GM12878 (cell line): Measurements from ENCODE around the gene ODC1. TPM values are rescaled to one million over a fixed set of nuclear protein-coding genes. Genes with fewer than 3 reads are reported as not detected.

ENCODE experiments used
- ATAC-seq: fragments of 200-7000 bp; cut with Tn5 transposase; 3 replicates; pipeline ENCODE4 v1.9.1; 2020; ENCODE audit warnings: mild to moderate bottlenecking, moderate library complexity
- BruUV-seq: library from RNA; stranded (reverse); fragments of 400-500 nt; replicated peaks from 2 replicates; lab custom pipeline; 2021; lab: Mats Ljungman, UMichigan
- CTCF ChIA-PET: fragments of 300-600 bp; sonication (Branson Sonifier 250); formaldehyde crosslinking; extraction: SDS; loops from one replicate; lab custom pipeline; 2021; ENCODE audit warnings: inconsistent platforms; lab: Yijun Ruan, JAX
- POLR2A ChIA-PET: fragments of 350-600 bp; formaldehyde crosslinking; extraction: SDS; loops from one replicate; lab custom pipeline; 2021; ENCODE audit warnings: inconsistent platforms; lab: Charles Lee
- RAD21 ChIA-PET: fragments of 300-600 bp; sonication (Branson Sonifier 250); formaldehyde crosslinking; loops from one replicate; lab custom pipeline; 2023; ENCODE audit warnings: antibody characterized with exemption; ENCODE audit not compliant: unreplicated experiment; lab: Charles Lee
- SMC1A ChIA-PET: fragments of 300-600 bp; sonication (Branson Sonifier 250); formaldehyde crosslinking; loops from one replicate; lab custom pipeline; 2023; ENCODE audit not compliant: unreplicated experiment, uncharacterized antibody; lab: Charles Lee
- DNase-seq: peaks from one replicate; pipeline ENCODE4 v3.0.0-alpha.2; 2011; ENCODE audit warnings: low read depth, low spot score
- FAIRE-seq: peaks from 3 replicates; lab custom pipeline; 2011; peaks lifted over from hg19 to GRCh38; lab: Jason Lieb, UNC
- H2AFZ ChIP-seq: 2 replicates; pipeline ENCODE4 v1.6.0; 2011; ENCODE audit warnings: low read depth, low read length, control low read depth; ENCODE audit not compliant: control insufficient read depth
- H3K27ac ChIP-seq: 2 replicates; pipeline ENCODE4 v1.5.1; 2011; ENCODE audit warnings: control low read depth; ENCODE audit not compliant: control insufficient read depth, insufficient read depth
- H3K27me3 ChIP-seq, 2 experiments: replicated peaks in 1 of 2; 2 replicates each; pipeline versions ENCODE4 v1.6.0 to v1.6.1; 2011; ENCODE audit warnings: low read length in 1 of 2; ENCODE audit not compliant: control insufficient read depth in 2 of 2, insufficient read depth in 2 of 2
- H3K36me3 ChIP-seq, 2 experiments: 2 replicates each; pipeline ENCODE4 v1.5.1; 2011; ENCODE audit warnings: low read length in 1 of 2; ENCODE audit not compliant: control insufficient read depth in 2 of 2, insufficient read depth in 2 of 2
- H3K4me1 ChIP-seq: 2 replicates; pipeline ENCODE4 v1.6.1; 2011; ENCODE audit warnings: mild to moderate bottlenecking, low read length, moderate library complexity, mixed read lengths; ENCODE audit not compliant: control insufficient read depth, insufficient read depth
- H3K4me2 ChIP-seq: 2 replicates; pipeline ENCODE4 v1.6.0; 2011; ENCODE audit warnings: control low read depth; ENCODE audit not compliant: control insufficient read depth, insufficient read depth
- H3K4me3 ChIP-seq: fragments of 200-600 bp; sonication (generic); 2 replicates; pipeline ENCODE4 v1.5.1; 2016
- H3K79me2 ChIP-seq: 2 replicates; pipeline ENCODE4 v1.6.0; 2011; ENCODE audit warnings: low read length; ENCODE audit not compliant: control insufficient read depth, insufficient read depth
- H3K9ac ChIP-seq: 2 replicates; pipeline ENCODE4 v1.8.0; 2011; ENCODE audit warnings: low read length, control low read depth, mixed read lengths; ENCODE audit not compliant: control insufficient read depth, insufficient read depth
- H3K9me3 ChIP-seq: replicated peaks from 3 replicates; pipeline ENCODE4 v1.5.1; 2011; ENCODE audit warnings: mild to moderate bottlenecking, low read length; ENCODE audit not compliant: control insufficient read depth, insufficient read depth
- H4K20me1 ChIP-seq: 2 replicates; pipeline ENCODE4 v1.6.0; 2011; ENCODE audit not compliant: control insufficient read depth, insufficient read depth
- MYC ChIP-seq: IDR thresholded peaks from 2 replicates; pipeline ENCODE4 v1.6.1; 2011; ENCODE audit warnings: mild to moderate bottlenecking, low read length, moderate library complexity, inconsistent platforms; ENCODE audit not compliant: insufficient read depth, insufficient replicate concordance, insufficient read length, severe bottlenecking
- RBBP5 ChIP-seq: fragments of 200-600 bp; sonication (generic); conservative IDR thresholded peaks from 2 replicates; pipeline ENCODE4 v1.6.1; 2016
- SREBF1 ChIP-seq: IDR thresholded peaks from 2 replicates; pipeline ENCODE4 v1.6.1; 2012; ENCODE audit warnings: mild to moderate bottlenecking, low read length
- WGBS: methylation state at CpG from one replicate; pipeline ENCODE4 v1.1.6; 2016; ENCODE audit warnings: low lambda C conversion rate; ENCODE audit not compliant: insufficient replicate concordance, insufficient coverage; ENCODE audit errors: missing lambda C conversion rate; 5-methylcytosine and 5-hydroxymethylcytosine counted together
- in situ Hi-C: fragments of 300-500 bp; cut with MboI; formaldehyde crosslinking; loops from 9 replicates; pipeline ENCODE4 v1.14.3; 2018; ENCODE audit warnings: mixed read lengths
- intact Hi-C: fragments of 100-400 bp; cut with micrococcal nuclease; formaldehyde crosslinking; loops from one replicate; pipeline ENCODE4 v1.14.2; 2022; ENCODE audit not compliant: unreplicated experiment
- polyA plus RNA-seq, 11 experiments: library from polyadenylated mRNA; depleted of rRNA in 4 of 11; unstranded in 6 of 11; stranded (reverse) in 5 of 11; fragments of >200 nt; fragmentation: Nextera tagmentation in 4 of 11; fragmentation: Illumina TruSeq in 1 of 11; extraction: Ambion mirVana in 4 of 11; extraction: Trizol in 1 of 11; gene quantifications; 1 replicate in 1 of 11; 2 replicates in 10 of 11; pipeline versions ENCODE4 v1.2.1 to v1.2.3, GENCODE V29; 2011 to 2016; ENCODE audit warnings: inconsistent platforms in 2 of 11, missing spikeins in 2 of 11, low read depth in 1 of 11
- total RNA-seq, 4 experiments: library from RNA; depleted of rRNA in 3 of 4; stranded (reverse); fragments of >200 nt in 3 of 4; fragmentation: Illumina TruSeq in 1 of 4; extraction: Trizol in 1 of 4; gene quantifications; 2 replicates each; pipeline versions ENCODE4 v1.2.1 to v1.2.3, GENCODE V29; 2013 to 2021
- TF ChIP-seq, protein P1 (sequence below): IDR thresholded peaks from 2 replicates; pipeline ENCODE4 v1.6.1; 2011; ENCODE audit warnings: low read depth, mild to moderate bottlenecking, low read length, moderate library complexity, borderline replicate concordance; ENCODE audit errors: extremely low read depth

Gene ODC1
- total and polyA plus RNA-seq, 10 of the 15 experiments (the other 5 are each of a cell fraction or from before 2014, with no cell fraction given), result 68.5 to 441 (median 340) TPM

DNA sequence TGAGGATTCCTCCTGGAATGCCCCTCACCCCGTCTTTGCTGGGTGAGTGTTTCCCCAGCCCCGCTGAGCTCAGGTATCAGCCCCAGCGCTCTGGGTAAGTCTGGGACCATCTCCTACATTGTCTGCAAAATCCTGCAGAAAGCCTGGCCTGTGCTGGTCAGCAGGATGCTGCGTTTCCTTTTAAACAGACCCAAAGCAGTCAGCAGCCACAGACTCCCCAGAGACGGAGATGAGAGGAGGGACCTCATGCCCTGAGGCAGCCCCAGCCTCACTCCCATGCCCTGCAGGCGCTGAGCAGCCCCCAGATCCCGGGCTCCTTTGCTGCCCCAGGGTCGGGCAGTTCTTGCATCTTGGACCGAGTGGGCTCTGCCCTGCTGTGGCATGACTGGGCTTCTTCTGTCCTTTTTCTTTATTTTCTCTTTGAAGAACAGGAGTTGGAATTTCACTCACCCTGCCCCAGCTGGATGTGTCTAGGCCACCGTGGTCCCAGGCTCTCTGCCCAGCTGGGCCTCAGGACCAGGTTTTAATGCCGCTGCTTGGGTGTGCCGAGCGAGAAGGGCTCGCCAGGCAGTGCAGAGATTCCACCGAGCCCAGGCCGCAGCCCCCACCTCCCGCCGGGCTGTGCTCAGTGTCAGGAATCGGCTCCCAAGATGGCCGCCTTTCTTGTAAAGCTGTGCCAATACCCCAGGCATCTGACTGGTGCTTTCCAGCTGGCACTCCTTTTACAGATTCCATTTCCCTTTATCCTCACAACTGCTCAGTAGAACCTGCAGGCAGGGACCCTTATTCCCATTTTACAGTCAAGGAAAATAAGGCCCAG lies 43.6 kb downstream of the ODC1 start:
- Histone ChIP-seq H3K9me3 (peaks cover 1% of the 10 kb centered on the region; the same call in 2 of the 3 replicates), H3K27me3 (no peaks in the 10 kb centered on the region), H3K9ac (no peak overlapping the region), H3K4me1 (peaks cover 31% of the 10 kb centered on the region), H3K4me3 (no peak overlapping the region), H3K36me3 (no peaks in the 10 kb centered on the region; a peak in 1 of 4 replicates), H4K20me1 (no peaks in the 10 kb centered on the region), H3K4me2 (no peak overlapping the region), H3K27ac (no peak overlapping the region), H3K79me2 (no peaks in the 10 kb centered on the region), H2AFZ (no peak overlapping the region)
- POLR2A ChIA-PET, result no interaction called here
- intact Hi-C loops (no loop called here), in situ Hi-C loops (no loop called here)
- CTCF ChIA-PET, result no interaction called here
- BruUV-seq, result no TSS peak
- ATAC-seq (no peak), FAIRE-seq (no peak), DNase-seq (no peak)
- WGBS, result 62% methylated on average over 19 of the region's 20 CpGs
- RAD21 ChIA-PET, result interaction anchor here (1.3 kb wide), 1 partner anchor 31 kb away, joined by 3 read pairs; no protein-coding TSS in a partner anchor
- SMC1A ChIA-PET, result interaction anchor here (7.6 kb wide), 1 partner anchor 23 kb away, joined by 112 read pairs; no protein-coding TSS in a partner anchor
- TF ChIP-seq MYC (no peak), RBBP5 (no peak), SREBF1 (no peak)
- TF ChIP-seq, protein P1, sequence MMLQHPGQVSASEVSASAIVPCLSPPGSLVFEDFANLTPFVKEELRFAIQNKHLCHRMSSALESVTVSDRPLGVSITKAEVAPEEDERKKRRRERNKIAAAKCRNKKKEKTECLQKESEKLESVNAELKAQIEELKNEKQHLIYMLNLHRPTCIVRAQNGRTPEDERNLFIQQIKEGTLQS, result no peak
